HG03378 (cell line): Measurements from ENCODE around the gene HOXC12.

ENCODE experiments used
- ATAC-seq: cut with Tn5 transposase; IDR thresholded peaks from one replicate; pipeline ENCODE4 v1.9.1; 2021; ENCODE audit warnings: mild to moderate bottlenecking, moderate library complexity; ENCODE audit not compliant: unreplicated experiment

HOXC12 gene

DNA sequence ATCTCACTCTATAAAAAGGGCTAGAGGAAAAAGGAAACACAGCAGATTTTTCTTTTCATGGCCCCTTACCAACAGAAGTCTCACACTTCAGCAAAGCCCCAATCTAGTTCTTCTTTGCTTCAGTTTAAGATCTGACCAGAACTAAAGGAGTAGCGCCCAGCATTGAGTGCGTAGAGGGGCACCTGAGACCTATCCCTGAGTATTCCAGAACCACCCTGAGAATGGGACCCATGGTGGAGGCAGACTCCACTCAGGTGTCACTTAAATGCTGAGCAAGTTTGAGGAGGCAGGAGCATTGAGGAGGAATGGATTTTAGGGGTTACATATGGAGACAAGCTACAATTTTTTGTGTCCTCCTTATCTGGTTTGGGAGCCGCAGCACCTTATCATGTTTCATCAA is 16.4 kb downstream of the HOXC12 start:
- no peak for ATAC-seq

DNA sequence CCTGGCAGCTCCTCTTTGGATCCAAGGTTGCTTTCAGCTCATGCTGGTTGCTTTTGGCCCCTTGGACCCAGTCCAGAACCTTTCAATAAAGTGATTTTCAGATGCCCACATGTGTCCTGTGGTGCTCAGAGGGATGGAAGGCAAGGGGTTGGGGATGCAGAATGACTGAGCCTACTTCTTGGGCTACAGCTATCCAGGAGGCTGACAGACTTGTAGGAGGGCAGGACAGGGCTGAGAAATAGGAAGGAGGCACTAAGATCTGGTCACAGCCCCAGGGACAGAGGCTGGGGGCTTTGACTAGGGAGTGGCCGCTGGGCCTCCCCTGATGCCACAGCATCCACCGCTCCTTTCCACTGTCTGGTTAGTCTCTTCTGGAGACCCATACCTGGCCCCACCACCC is 17.0 kb downstream of the HOXC12 start:
- no peak for ATAC-seq

DNA sequence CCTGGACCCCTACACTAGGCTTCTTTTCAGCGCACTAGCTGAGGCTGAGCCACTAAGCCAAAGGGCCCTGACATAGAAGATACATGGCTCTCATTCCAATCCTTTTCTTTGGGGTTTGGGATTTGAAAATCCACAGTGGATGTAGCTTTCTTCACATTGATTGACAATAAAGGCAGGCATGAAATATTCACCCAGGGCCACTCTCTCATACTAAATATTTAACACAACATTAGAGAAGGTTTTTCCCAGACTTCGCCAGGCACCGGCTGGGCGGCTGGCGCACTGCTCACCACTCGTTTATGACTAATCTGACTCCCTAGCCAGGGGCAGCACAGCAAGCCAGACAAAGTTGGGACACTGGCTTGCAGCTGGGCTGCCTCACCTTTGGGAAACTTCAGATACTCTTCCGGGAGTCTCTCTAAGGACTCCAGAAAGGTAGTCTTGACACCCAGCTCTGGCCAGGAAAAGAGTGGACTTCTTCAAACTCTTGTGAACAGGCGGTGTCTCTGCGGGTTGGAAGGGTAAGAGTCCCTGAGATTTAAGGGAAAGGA is 17.5 kb downstream of the HOXC12 start:
- ATAC-seq = no peak

DNA sequence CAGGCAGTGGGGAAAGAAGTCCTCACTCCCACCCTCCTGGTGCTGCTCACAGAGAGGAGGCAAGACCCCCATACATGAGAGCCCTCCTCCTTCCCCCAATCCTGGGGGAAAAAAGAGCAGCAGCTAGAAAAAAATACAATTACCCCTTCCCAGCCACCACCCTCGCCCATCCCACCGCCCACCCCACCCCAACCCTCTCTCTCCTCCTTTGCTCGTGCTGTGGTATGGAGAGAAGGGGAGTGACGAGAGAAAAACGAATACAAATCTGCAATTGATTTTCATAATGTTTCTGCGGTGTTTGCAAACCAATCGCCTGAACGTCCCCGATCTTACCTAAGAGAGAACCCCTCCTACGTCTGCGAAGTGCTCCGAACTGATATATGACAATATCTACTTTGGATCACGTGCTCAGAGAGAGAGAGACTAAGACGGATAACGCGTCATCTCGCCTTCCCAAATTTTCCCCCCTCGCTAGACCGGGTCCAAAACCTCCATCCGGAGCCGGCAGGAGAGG is 18.1 kb downstream of the HOXC12 start, which contains the start of gene HOXC11:
Gene HOXC11, plus strand, starts transcription at position 405 of the 514 bp plus-strand sequence. CDS start 116 bp downstream, outside the sequence.
- no peak for ATAC-seq

DNA sequence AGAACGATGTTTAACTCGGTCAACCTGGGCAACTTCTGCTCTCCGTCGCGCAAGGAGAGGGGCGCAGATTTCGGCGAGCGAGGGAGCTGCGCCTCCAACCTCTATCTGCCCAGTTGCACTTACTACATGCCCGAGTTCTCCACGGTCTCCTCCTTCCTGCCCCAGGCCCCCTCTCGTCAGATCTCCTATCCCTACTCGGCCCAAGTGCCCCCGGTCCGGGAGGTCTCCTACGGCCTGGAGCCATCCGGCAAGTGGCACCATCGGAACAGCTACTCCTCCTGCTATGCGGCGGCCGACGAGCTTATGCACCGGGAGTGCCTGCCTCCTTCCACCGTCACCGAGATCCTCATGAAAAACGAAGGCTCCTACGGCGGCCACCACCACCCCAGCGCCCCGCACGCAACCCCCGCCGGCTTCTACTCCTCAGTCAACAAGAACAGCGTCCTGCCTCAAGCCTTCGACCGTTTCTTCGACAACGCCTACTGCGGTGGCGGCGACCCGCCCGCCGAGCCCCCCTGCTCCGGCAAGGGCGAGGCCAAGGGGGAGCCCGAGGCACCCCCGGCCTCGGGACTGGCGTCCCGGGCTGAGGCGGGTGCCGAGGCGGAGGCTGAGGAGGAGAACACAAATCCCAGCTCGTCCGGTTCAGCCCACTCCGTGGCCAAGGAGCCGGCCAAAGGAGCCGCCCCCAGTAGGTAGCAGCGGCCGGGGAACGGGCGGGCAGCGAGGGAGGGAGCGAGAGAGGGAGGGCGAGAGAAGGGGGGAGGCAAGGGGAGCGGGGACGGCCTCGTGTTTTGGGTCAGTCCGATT is 18.7 kb downstream of the HOXC12 start:
- no peak for ATAC-seq

DNA sequence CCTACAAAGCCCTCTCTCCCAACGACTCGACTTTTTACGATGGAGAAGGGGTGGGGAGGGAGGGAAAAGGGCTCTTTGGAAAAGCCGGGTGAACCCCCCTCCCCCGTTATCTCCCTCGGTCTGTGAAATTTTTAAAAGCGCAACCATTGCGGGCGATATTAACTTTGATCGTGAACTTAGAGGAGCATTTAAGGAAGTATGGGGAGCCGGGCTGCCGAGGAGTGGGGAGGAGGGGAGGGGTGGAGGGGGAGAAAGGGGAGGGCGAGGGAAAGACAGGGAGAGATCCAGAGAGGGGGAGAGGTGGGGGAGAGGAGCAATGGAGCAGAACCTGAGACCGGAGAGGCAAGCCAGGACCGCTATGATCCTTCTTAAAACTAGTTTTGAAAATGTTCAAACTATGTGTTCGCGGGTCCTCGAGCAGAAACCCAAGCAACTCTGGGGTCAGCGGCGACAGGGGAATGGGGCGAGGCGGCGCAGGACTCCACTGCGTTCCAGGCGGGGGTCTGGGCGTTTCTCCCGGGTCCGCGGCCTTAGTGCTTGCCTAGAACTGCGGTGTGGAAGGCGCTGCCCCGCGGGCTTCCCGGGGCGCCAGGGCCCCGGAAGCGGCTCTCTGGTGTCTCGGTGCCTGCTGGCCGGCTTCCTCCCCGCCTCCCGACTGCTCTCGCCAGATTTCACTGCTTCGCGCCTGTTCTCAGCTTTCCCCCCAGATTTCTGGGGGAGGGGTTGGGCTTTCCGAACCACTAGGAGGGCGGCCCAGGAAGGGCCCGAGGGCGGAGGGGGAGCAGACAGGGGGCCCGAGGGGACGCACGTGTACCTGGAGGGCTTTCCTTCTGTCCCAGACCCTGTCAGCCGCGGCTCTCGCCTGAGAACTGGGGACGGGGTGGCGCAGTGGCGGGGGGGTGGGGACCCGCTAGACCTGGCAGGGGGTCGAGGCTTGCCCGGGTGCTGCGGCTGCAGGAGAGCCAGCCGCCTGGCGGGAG is 19.7 kb downstream of the HOXC12 start, which contains the start of gene HOTAIR:
Gene HOTAIR, minus strand, starts transcription at position 871 of the 980 bp plus-strand sequence.
- ATAC-seq = no peak

DNA sequence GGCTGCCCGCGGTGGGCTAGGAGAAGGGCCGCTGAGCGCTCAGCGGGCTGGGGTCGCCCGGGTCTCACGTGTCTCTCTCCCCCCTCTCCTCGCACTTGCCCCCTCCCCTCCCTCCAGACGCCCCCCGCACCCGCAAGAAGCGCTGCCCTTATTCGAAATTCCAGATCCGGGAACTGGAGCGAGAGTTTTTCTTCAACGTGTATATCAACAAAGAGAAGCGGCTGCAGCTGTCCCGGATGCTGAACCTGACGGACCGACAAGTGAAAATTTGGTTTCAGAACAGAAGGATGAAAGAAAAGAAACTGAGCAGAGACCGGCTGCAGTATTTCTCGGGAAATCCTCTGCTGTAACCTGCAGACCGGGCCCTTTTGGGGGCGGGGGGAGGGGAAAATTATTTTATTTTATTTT is 20.4 kb downstream of the HOXC12 start:
- ATAC-seq = no peak

DNA sequence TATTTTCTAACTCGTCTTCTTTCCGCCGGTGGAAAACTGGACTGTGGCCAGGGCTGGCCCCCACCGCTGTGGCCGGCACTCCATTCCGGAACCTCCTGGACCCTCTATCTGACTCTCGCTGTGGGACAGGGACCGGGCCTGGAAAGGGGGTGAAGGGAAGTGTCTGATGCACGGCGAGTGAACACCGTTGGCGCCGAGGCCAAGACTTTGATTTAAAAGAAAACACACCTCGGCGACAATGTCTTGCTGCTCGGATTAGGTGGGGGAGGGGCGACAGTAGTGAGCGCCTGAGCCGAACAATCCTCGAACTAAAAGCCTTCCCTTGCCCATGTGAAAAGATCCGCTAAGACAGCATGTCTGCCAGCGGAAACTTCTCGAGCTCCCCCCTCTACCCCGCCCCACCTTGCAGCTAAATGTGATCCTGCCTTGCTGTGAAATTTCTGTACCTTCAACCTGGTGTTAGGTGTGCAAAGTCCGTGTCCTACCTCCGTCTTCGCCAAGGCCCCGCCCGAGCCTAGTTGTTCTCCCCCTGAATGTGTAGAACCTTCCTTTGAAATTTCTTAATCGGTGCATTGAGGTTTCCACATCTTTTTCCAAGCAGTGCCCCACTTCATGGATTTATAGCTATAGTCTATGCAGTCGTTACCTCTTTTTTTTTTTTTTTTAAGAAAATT is 20.9 kb downstream of the HOXC12 start:
- ATAC-seq = no peak

DNA sequence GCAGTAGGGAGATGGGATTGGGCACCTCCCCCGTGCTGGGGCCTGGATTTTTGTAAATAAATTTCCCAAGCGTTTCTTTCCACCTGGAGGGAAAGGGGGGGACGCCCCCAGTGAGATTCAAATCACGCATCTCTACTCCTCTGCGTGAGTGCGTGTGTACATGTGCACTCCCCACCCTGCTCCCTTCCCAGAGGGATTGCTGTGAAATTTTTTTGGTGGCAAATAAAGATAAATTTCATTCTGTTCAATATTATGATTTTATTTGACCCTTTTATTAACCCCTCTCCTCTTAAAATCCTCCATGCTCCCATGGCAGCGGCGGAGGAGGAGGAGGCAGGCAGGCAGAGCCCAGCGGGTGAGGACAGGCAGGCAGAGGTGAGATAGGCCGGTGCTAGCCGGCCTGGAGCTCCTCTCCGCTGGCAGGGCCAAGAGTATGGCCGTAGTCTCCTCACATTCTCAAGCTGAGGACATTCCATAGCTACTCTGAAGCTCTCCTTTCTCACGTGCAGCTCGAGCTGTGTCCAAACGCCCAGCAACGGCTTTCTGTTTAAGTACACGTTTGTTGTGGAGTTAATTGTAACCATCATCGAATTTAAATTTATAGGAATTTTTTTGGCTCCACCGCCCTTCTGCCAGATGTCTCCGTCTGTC is 21.6 kb downstream of the HOXC12 start:
- no peak for ATAC-seq

DNA sequence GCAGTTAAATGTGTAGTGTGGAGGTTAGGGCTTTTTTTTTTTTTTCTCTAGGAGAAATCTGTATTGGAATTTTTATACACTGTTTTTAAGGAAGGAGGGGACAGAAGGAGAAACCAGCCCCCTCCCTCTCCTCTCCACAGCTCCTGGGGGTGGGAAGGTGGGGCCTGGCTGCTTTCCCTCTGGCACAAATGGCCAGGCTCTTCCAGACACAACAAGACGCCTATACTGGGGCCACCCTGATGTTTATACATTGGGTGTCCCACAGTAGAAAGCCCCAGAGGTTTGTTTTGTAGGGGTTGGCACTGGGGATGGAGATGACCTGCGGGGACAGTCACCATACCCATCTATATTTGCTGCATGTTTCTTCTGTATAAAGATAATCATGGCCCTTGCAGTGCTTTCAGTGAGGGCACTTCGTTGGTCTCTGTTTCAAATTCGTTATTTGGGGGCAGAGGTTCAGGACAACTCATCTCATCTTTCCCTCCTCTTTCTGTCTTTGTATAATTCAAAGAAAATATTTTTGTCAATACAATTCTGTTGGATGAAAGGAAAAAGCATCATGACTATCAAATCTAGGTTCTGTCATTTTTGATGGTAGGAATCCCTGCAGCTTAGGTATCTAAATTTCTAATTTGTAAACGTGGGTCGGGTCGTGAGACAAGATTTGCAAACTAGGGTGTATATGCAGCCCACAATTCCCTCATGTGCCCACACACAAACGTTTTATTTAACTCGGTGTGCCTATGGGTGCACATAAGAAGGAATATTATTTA is 22.3 kb downstream of the HOXC12 start:
- ATAC-seq = no peak

DNA sequence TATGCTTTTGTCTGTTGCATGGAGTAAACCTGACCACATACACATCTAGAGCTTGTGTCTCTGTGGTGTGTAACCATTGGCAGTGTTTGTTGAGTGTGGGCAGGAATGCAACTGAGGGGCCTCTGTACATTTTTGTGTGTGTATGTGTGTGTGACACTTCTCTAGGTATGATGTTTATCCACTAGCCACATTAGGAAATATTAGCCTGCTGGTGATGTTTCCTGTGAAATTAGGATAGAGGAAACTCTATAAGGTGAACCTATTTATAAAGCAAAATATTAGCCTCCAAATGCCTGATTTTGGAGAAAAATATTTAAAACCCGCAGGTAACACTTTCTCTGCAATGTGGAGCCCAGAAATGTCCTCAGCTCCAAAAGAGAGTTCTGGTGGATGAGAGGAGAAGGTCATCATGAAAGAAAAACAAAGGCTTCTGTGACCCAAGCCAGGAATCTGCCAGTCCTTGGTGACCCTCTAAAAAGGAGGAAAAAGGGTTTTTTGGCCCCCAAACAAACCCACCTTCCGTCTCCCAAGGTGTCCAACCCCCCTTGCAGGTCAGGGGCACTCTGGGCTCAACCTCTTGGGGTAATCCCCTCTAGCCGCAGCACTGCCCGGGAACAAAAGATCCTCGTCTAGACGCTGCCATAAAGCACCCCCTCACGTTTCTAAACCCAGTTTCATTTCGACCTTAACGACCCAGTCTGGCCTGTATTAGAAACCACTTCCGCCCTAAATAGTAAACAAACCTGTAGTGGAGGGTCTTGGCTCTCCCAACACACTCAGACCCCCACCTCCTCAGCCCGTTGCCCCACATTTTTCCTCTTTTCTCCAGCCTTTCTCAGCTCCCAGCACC is 23.1 kb downstream of the HOXC12 start:
- ATAC-seq = no peak

DNA sequence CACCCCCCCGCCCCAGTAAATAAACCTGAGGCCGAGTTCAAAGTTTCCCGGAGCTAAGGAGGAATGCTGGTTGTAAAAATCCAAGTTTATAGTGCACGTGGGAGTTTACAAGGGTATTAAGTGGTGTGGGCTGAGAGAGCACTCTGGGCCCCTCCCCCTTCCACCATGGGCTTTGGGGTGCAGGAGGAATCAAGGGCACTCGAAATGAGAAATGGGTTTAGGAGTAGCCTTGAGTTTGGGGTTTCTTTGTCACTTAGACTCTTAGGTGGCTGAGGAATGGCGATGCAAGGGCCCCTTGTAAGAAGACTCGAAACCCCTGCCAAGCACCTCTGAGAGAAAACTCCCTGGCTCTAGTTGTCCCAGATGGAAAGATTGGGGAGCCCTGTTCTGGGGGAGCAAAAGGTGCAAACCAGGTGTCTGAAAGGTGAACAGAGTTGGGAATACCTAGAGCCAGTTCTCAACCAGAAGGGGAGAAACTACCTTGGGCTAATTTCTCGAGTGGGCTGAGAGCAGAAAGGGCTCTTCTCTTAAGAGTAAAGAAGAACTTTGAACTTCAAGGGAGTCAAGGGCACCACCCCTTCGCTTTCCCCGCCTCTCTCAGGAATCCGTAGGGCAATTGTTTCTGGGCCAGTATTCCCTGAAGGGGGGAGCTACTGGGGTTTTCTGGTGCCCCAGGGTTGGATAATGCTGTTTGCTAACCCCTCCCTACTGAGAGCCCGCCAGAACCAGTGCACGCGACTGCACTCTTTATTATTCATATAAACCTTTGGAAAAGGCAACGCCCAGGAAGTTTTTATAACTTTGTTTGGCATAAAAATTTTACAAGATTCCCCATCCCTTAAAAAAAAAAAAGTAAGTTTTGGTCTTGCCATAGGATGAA is 24.0 kb downstream of the HOXC12 start:
- no peak for ATAC-seq

DNA sequence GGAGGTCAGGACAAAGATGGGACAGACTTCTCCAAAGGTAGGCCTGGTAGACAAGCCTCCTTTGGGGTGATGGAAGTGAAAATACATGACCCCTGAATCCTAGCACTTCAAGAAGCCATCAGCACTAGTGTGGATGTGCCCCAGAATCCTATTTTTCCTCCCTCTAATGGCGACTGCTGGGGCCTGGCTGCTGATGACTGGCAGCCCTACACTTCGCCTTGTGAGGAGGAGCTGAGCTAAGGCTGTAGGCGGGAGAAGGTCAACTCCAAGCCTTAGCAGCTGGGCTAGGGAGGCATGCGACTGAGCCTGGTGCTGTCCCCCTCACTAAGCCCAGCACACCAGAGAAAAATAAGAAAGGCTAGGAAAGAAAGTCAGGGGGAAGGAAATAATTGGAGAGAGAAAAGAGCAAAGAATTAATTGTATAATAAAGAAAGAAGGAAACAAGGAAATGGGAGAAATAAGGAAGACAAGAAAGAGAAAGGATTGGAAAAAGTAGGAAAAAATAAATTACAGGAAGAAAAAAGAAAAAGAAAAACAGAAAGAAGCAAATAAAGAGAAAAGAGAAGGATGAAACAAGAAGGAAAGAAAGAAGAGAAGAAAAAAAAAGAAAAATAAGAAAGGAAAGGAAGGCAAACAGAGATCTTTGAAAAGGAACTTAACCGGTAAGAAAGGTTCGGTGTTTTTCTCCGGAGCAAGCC is 25.6 kb downstream of the HOXC12 start:
- no peak for ATAC-seq

DNA sequence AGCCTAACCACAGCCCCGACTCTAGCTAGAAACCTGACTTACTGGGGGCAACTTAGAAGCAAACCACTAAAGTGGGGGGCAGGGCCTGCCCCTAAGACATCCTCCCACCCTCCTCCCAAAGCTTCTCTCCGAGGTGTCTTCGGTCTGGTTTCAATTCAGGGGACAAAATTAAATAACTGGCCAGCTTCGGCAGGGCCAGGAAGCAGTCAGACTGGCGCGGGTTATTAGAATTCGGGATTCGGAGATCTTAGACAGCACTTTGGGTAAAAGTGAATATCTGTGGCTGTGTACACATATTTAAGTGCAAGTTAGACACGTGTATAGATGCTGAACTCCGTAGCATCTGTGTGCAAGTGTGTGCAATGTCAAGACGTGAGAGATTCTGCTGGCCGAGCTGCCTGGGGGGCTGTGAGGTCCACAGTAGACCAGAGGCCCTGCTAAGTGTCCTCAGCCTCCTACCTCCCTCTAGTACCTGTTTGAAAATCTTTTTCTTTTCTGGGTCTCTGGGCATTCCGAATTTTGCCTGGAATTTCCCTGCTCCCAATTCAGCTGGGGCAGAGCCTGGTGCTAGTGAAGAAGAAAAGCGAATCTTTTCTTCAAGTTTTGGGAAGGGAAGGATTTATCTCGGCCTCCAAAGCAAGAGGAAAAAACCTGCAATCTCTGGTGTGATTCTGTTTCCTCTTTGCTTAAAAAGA is 26.2 kb downstream of the HOXC12 start:
- no peak for ATAC-seq

DNA sequence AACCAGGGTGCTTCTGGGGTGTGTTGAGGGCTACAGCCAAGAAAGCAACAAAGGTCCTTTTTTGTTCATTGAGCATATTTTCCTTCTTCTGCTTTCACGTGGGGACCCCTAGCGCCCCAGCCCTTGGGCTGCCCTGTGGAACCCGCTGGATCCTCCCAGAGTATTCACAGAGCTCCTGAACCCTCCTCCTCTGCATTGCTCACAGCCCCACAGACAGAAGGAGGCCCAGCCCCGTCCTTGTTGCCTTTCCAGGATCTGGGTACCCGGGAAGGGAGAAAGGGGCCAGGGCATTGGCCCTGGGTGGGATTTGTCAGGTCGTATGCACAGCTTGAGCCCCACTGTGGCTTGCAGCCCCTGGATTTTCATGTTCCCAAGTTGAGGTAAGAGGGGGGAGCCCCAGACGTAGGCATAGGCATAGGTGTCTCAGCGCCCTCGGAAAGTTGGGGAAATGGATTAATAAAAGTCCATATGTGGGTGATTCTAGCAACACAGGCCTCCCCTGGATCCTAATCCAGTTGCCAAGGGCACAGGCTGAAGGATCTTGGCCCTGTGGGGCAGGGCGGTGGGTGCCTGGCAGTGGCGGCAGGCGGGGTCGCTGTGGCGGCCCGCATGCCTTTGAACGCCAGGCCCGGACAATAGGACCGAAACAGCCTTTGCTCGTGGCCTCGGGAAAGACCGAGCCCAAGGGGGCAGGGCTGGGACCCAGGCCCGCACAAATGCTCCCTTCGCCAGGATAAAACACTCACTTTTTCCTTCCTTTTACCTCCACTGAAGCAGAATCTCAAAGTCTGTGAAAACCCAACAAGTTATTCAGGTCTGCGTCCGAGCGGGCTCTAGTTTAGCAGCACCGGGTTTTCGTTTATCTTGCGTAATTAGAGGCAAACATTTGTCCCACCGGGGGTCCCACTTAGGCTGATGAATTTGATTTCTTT is 27.2 kb downstream of the HOXC12 start:
- no peak for ATAC-seq
